ENCODE results near the gene NFIC. TPM values are rescaled to one million over a fixed set of nuclear protein-coding genes. Genes with fewer than 3 reads are reported as not detected.

The NFIC gene
- 80.0 and 85.8 TPM in 2 replicates for total RNA-seq

GRCh38 chr19:3365836-3366752, at the start of gene NFIC:
NFIC (plus strand) TSS chr19:3366583; CDS start chr19:3366637, 54 bp downstream.

GRCh38 chr19:3480383-3481091, 114.2 kb downstream of the NFIC start, which contains the start of gene SMIM24:
SMIM24 (minus strand) TSS chr19:3480525; CDS start chr19:3480463, 62 bp downstream.

GRCh38 chr19:3483226-3483628, 116.8 kb downstream of the NFIC start, which contains the start of gene SMIM44:
SMIM44 (minus strand) TSS chr19:3483441; CDS start chr19:3483403, 38 bp downstream.

GRCh38 chr19:3500429-3501101, 134.2 kb downstream of the NFIC start, which contains the start of gene DOHH:
DOHH (minus strand) TSS chr19:3500674; CDS start chr19:3496814, 3,860 bp downstream.

GRCh38 chr19:3505598-3506383, 139.4 kb downstream of the NFIC start, which contains the start of gene FZR1:
FZR1 (plus strand) TSS chr19:3506311; CDS start chr19:3522990, 16,679 bp downstream.

Small RNA genes within 50 kb of the gene (small RNA-seq; reads per million reads assigned to genes)
- not detected for gene AC005514.1

Other genes starting within 250 kb of the NFIC start
- gene GNA15, start 230.6 kb upstream of the NFIC start, total RNA-seq, result not detected in 2 replicates
- not detected in 2 replicates for gene S1PR4, start 187.8 kb upstream of the NFIC start, total RNA-seq
- 31.2 and 31.9 TPM in 2 replicates for gene NCLN, start 180.7 kb upstream of the NFIC start, total RNA-seq
- gene CELF5, start 141.9 kb upstream of the NFIC start, total RNA-seq, result 0.13 and 0.22 TPM in 2 replicates
- gene SMIM24, start 113.9 kb downstream of the NFIC start, total RNA-seq, result not detected in 2 replicates
- not detected in 2 replicates for gene SMIM44, start 116.9 kb downstream of the NFIC start, total RNA-seq
- gene DOHH, start 134.1 kb downstream of the NFIC start, total RNA-seq, result 5.3 and 6.1 TPM in 2 replicates
- 26.3 and 28.4 TPM in 2 replicates for gene FZR1, start 139.7 kb downstream of the NFIC start, total RNA-seq
- gene TEKTIP1, start 172.6 kb downstream of the NFIC start, total RNA-seq, result not detected in 2 replicates
- 54.0 and 56.0 TPM in 2 replicates for gene MFSD12, start 191.0 kb downstream of the NFIC start, total RNA-seq
- 58.1 and 67.1 TPM in 2 replicates for gene HMG20B, start 206.4 kb downstream of the NFIC start, total RNA-seq
- gene GIPC3, start 218.9 kb downstream of the NFIC start, total RNA-seq, result not detected in 2 replicates
- gene TBXA2R, start 240.3 kb downstream of the NFIC start, total RNA-seq, result 4.7 and 5.0 TPM in 2 replicates